Measurements from ENCODE around the gene KRTAP3-2. TPM values are rescaled to one million over a fixed set of nuclear protein-coding genes. Genes with fewer than 3 reads are reported as not detected.

KRTAP3-2 gene
- total RNA-seq, 1 experiment from 2014 or later, result not detected

DNA sequence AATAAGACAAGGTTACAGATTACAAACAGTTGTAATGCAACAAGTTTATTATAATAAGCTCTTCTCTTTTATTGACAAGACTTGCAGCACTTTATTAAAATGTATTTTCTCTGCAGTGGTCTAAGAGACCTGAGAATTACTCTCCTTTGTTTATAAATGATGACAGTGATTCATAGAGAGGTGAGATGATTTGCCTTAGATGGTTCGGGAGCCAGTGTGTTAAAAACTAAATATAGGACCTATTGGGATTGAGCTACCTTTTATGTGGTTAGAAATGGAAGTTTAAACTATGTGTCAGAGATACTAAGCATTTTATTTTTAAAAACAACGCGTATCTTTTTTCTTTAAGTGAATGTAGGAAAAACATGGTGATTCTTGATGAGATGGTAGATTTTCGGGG is 2.9 kb downstream of the KRTAP3-2 start (continued):
- no peak for TF ChIP-seq RAD21 (IDR thresholded peaks at IDR 0.05; ENCODE audit: low read depth)
- TF ChIP-seq JUND (IDR thresholded peaks at IDR 0.05), result peak; percentile 57
- no peak for TF ChIP-seq POLR2AphosphoS5 (IDR thresholded peaks at IDR 0.05; ENCODE audit: low read depth, low read length)

GRCh38 chr17:40995116-40995515 is 4.6 kb downstream of the KRTAP3-2 start:
- intact Hi-C loops (cut with micrococcal nuclease), result no loop called here
- Histone ChIP-seq H3K4me3 (replicated peaks in 1 of 2; ENCODE audit: low read depth in 1 of 2, low read length in 2 of 2) (no peak overlapping the region), H3K4me1 (ENCODE audit: control insufficient read depth in 1 of 2, insufficient read depth in 2 of 2, low read length in 2 of 2) (peaks cover 5 to 19% of the 10 kb centered on the region in 2 experiments; a peak in 3 of 4 replicates), H3K9me3 (ENCODE audit: control insufficient read depth in 1 of 2, insufficient read depth in 1 of 2, low read depth in 1 of 2, low read length in 2 of 2) (peaks cover 0 to 11% of the 10 kb centered on the region in 2 experiments; a peak in 1 of 4 replicates), H3K9me2 (ENCODE audit: insufficient read depth) (no peaks in the 10 kb centered on the region; the same call in 1 of the 2 replicates), H3K4me2 (ENCODE audit: low read length) (no peak overlapping the region), H3K79me2 (ENCODE audit: insufficient read depth, low read length) (no peaks in the 10 kb centered on the region), H3K27me3 (ENCODE audit: insufficient read depth, low read length) (no peaks in the 10 kb centered on the region), H3K9ac (ENCODE audit: low read length) (no peak overlapping the region), H4K20me1 (ENCODE audit: insufficient read depth) (no peaks in the 10 kb centered on the region), H2AFZ (ENCODE audit: low read depth, low read length, poor library complexity, severe bottlenecking) (no peak overlapping the region), H3K36me3 (ENCODE audit: control insufficient read depth in 1 of 2, insufficient read depth in 2 of 2, low read length in 2 of 2) (no peaks in the 10 kb centered on the region), H3K27ac (ENCODE audit: low read depth, low read length) (no peak overlapping the region)
- BruUV-seq (replicated peaks), result no TSS peak
- no peak for TF ChIP-seq YY1 (IDR thresholded peaks at IDR 0.05; ENCODE audit: extremely low read depth, insufficient replicate concordance, low read depth, low read length)
- TF ChIP-seq, protein P1, sequence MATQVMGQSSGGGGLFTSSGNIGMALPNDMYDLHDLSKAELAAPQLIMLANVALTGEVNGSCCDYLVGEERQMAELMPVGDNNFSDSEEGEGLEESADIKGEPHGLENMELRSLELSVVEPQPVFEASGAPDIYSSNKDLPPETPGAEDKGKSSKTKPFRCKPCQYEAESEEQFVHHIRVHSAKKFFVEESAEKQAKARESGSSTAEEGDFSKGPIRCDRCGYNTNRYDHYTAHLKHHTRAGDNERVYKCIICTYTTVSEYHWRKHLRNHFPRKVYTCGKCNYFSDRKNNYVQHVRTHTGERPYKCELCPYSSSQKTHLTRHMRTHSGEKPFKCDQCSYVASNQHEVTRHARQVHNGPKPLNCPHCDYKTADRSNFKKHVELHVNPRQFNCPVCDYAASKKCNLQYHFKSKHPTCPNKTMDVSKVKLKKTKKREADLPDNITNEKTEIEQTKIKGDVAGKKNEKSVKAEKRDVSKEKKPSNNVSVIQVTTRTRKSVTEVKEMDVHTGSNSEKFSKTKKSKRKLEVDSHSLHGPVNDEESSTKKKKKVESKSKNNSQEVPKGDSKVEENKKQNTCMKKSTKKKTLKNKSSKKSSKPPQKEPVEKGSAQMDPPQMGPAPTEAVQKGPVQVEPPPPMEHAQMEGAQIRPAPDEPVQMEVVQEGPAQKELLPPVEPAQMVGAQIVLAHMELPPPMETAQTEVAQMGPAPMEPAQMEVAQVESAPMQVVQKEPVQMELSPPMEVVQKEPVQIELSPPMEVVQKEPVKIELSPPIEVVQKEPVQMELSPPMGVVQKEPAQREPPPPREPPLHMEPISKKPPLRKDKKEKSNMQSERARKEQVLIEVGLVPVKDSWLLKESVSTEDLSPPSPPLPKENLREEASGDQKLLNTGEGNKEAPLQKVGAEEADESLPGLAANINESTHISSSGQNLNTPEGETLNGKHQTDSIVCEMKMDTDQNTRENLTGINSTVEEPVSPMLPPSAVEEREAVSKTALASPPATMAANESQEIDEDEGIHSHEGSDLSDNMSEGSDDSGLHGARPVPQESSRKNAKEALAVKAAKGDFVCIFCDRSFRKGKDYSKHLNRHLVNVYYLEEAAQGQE (IDR thresholded peaks at IDR 0.05; ENCODE audit: low read depth), result no peak
- no peak for TF ChIP-seq SIN3A (IDR thresholded peaks at IDR 0.05; ENCODE audit: low read depth)
- TF ChIP-seq SRF (IDR thresholded peaks at IDR 0.05; ENCODE audit: low read depth), result no peak
- TF ChIP-seq, protein P2, sequence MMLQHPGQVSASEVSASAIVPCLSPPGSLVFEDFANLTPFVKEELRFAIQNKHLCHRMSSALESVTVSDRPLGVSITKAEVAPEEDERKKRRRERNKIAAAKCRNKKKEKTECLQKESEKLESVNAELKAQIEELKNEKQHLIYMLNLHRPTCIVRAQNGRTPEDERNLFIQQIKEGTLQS (IDR thresholded peaks at IDR 0.05), result no peak
- TF ChIP-seq ZFX (IDR thresholded peaks at IDR 0.05), result no peak
- TF ChIP-seq CBX3 (IDR thresholded peaks at IDR 0.05; ENCODE audit: low read depth), result no peak
- TF ChIP-seq, protein P3, sequence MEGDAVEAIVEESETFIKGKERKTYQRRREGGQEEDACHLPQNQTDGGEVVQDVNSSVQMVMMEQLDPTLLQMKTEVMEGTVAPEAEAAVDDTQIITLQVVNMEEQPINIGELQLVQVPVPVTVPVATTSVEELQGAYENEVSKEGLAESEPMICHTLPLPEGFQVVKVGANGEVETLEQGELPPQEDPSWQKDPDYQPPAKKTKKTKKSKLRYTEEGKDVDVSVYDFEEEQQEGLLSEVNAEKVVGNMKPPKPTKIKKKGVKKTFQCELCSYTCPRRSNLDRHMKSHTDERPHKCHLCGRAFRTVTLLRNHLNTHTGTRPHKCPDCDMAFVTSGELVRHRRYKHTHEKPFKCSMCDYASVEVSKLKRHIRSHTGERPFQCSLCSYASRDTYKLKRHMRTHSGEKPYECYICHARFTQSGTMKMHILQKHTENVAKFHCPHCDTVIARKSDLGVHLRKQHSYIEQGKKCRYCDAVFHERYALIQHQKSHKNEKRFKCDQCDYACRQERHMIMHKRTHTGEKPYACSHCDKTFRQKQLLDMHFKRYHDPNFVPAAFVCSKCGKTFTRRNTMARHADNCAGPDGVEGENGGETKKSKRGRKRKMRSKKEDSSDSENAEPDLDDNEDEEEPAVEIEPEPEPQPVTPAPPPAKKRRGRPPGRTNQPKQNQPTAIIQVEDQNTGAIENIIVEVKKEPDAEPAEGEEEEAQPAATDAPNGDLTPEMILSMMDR (IDR thresholded peaks at IDR 0.05 in 2 of 3, conservative IDR thresholded peaks at IDR 0.05 in 1 of 3; ENCODE audit: borderline replicate concordance in 1 of 3, insufficient read depth in 1 of 3, low read depth in 2 of 3, low read length in 2 of 3), result no peak
- TF ChIP-seq TCF7L2 (IDR thresholded peaks at IDR 0.05; ENCODE audit: borderline replicate concordance, extremely low read depth, insufficient read depth, insufficient read length), result no peak
- TF ChIP-seq EZH2phosphoT487 (IDR thresholded peaks at IDR 0.05; ENCODE audit: borderline replicate concordance), result no peak
- TF ChIP-seq FOSL1 (IDR thresholded peaks at IDR 0.05; ENCODE audit: low read depth), result no peak
- no peak for TF ChIP-seq JUND (IDR thresholded peaks at IDR 0.05)
- TF ChIP-seq SP1 (IDR thresholded peaks at IDR 0.05; ENCODE audit: low read depth), result no peak
- TF ChIP-seq RAD21 (IDR thresholded peaks at IDR 0.05; ENCODE audit: low read depth), result no peak
- ChIA-PET RAD21 (ENCODE audit: low non-redundant PET in 1 of 2, low total read pairs in 2 of 2, uncharacterized antibody in 2 of 2, unreplicated experiment in 2 of 2) (no interaction called here), CTCF (no interaction called here), POLR2A (no interaction called here)
- DNase-seq (ENCODE audit: low read depth, low spot score) (no peak), ATAC-seq (no peak)

Measured in HCT116 (cell line).